Measurements from ENCODE around the gene FPR1. TPM values are rescaled to one million over a fixed set of nuclear protein-coding genes. Genes with fewer than 3 reads are reported as not detected.
A peak's percentile ranks its signal among the peaks of the same experiment; 100 is the strongest.

FPR1 gene
- polyA plus RNA-seq, 4 donors: 0.54 to 3.7 (median 1.3) TPM

DNA sequence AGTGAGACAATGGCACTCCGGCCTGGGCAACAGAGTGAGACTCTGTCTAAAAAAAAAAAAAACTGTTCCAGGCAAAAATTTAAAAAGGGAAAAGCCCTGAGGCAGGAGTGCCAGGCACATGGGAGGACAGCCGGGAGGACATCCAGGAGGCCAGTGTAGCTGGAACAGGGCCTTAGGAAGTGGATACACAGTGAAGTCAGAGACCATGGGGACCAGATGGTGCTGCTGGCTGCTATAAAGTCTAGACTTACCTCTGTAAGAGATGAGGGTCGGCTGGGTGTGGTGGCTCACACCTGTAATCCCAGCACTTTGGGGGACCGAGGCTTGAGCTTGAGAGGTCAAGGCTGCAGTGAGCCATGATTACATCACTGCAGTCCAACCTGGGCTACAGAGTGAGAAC is 42.9 kb downstream of the FPR1 start:
- no peak for DNase-seq (ENCODE audit: low read depth in 4 of 4, low spot score in 3 of 4)

GRCh38 chr19:51706885-51707284 is 44.8 kb downstream of the FPR1 start:
- no peak for DNase-seq (ENCODE audit: low read depth in 4 of 4, low spot score in 3 of 4)

DNA sequence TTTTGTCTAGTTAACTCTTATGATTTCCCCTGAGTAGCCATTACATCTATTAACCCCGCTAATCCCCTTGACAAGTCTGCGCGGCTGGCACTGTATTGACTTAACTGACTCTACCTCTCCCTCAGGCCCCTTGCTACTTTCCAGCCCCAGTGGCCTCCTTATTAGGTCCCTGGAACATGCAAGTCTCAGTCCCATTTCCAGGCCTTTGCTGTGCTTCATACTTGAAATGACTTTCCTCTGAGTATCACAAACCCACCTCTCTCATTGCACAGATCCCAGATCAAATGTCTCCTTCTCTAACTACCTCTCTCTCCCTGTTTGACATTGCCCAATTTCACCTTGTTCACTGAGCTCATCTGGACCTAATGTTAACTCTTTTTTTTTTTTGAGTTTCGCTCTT is 45.4 kb downstream of the FPR1 start:
- DNase-seq (ENCODE audit: low read depth in 4 of 4, low spot score in 3 of 4): no peak

- no peak for DNase-seq (ENCODE audit: low read depth in 4 of 4, low spot score in 3 of 4)
These were observed 47.1 kb downstream of the FPR1 start for GRCh38 chr19:51704626-51705025.

DNA sequence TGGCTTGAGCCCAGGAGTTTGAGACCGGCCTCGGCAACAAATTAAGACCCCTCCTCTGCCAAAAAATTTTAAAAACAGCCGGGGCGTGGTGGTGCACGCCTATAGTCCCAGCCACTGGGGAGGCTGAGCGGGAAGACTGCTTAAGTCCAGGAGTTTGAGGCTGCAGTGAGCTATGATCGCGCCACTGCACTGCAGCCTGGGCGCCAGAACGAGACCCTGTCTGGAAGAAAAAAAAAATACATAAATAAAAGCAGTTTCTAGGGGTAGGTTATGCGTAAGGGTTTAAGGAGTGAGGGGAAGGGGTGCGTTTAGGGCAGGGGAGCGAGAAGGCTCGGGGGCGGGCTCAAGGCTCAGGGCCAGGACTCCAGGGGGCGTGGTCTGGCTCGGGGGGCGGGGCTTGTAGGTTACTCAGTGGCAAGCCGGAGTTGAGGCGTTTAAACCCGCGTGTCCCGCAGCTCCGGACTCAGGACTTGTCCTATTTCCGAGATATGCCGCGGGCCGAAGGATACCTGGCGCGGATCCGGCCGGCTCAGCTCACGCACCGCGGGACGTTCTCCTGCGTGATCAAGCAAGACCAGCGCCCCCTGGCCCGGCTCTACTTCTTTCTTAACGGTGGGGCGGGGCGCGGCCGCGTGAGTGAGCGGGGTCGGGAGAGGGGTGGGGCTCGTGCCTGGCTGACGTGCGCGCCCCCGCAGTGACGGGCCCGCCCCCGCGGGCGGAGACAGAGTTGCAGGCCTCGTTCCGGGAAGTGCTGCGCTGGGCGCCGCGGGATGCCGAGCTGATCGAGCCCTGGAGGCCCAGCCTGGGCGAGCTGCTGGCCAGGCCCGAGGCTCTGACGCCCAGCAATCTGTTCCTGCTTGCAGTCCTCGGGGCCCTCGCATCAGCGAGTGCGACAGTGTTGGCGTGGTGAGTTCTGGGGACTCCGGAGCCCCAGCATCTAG is 47.8 kb downstream of the FPR1 start:
- DNase-seq (ENCODE audit: low read depth in 4 of 4, low spot score in 3 of 4): peak; percentile 89 to 93 (median 90)

DNA sequence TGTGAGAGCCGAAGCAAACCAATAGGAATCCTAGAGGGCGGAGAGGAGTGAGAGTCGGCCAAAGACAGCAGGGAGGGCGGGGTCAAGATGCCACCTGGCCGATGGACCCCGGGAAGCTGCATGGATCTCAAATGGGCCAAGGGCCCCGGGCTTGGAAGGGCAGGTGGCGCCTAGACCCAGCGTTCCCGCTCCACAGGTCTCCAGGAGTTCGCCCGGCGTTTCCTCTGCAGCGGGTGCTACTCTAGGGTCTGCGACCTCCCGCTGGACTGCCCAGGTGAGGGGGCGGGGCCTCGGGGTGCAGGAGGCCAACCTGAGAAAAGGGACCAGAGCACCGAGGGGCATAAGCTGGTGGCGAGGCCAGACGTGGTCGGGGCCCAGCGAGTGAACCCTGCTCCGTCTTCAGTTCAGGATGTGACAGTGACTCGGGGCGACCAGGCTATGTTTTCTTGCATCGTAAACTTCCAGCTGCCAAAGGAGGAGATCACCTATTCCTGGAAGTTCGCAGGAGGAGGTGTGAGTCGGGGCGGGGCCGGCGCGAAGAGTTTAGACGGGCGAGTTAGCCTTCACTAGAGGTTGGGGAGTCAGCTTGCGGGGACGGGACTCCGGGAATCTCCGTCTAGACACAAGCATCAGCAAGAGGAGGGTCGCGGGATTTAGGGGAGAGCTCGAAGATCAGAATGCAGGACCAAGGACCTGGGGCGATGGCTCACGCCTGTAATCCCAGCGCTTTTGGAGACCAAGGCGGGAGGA is 48.7 kb downstream of the FPR1 start:
- peak in 1 of 4 donors; percentile 12 for DNase-seq (ENCODE audit: low read depth in 4 of 4, low spot score in 3 of 4)

DNA sequence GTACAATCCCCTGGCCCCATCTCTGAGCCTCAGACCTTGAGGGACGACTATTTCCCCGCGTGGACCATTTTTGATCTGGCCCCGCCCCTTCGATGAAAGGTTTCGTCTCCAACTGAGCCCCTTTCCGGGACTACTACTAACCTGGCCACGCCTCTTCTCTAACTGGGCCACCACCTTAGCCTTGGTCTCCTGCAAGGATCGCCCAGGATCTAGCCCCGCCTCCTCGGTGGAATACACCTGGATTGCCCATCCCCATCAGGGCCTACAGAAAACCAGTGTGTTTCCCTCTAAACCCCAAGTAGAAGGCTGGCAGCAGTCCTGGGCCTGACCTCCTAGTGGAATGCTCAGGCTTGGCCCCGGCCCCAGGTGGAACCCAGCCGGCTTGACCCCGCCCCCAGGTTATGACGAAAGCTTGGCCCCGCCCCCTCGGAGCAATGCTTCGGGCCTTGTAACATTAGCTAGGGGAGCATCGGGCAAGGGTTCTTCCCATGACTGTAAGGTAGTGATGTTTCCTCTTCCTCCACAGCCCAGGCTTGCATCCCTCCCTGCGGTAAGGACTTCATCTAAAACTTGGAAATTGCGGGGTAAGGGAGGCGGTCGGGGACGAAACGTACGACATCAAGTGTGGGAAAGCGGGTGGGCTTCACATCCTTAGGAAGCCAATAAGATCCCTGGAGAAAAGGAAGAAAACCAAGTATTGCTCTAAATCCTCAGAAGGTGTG is 49.4 kb downstream of the FPR1 start:
- DNase-seq (ENCODE audit: low read depth in 4 of 4, low spot score in 3 of 4): peak in 3 of 4 donors; percentile 30 to 51 (median 40)

GRCh38 chr19:51701468-51702100 is 50.1 kb downstream of the FPR1 start:
- no peak for DNase-seq (ENCODE audit: low read depth in 4 of 4, low spot score in 3 of 4)

GRCh38 chr19:51699170-51699569 is 52.5 kb downstream of the FPR1 start:
- no peak for DNase-seq (ENCODE audit: low read depth in 4 of 4, low spot score in 3 of 4)

GRCh38 chr19:51698296-51698695 is 53.4 kb downstream of the FPR1 start:
- no peak for DNase-seq (ENCODE audit: low read depth in 4 of 4, low spot score in 3 of 4)

DNA sequence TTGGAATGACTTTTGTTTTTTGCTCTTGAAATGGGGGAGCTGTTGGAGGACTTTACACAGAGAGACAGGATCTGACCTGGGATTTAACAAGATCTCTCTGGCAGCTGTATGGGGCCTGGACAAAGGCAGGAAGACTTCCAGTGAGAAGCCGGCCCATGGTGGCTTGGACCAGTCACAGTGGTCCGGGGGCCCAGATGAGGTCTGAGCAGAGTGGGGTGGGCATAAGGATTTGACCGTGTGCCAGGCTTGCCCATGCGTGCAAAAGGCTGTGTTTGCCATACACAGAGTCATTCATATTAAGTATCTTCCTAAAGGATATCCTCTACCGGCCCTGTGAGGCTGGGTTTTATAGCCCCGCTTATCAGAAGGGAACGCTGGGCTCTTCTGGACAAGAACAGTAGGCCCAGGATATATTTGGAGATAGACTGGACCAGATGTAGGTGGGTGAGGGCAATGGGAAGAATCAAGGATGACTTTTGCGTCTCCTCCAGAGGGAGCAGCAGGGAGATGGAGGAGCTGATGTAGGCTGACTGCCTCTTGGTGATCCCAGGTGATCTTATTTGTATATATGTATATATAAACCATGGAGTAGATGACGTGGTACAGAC is 54.4 kb downstream of the FPR1 start:
- DNase-seq (ENCODE audit: low read depth in 4 of 4, low spot score in 3 of 4): no peak

GRCh38 chr19:51696606-51697005 is 55.1 kb downstream of the FPR1 start:
- DNase-seq (ENCODE audit: low read depth in 4 of 4, low spot score in 3 of 4): no peak

Other genes starting within 250 kb of the FPR1 start
- under 1 TPM in 3 of 4 donors, not detected in 1; 0.12 to 0.25 (median 0.19) TPM for gene SIGLEC6, start 220.2 kb downstream of the FPR1 start, polyA plus RNA-seq (ENCODE audit: insufficient read length in 4 of 4)
- gene ZNF175, start 180.6 kb downstream of the FPR1 start, polyA plus RNA-seq (ENCODE audit: insufficient read length in 4 of 4): 10 to 100 TPM; 14.6 to 19.9 (median 17.6) TPM
- gene SIGLEC5, start 121.5 kb downstream of the FPR1 start, polyA plus RNA-seq (ENCODE audit: insufficient read length in 4 of 4): under 1 TPM in 3 of 4 donors, not detected in 1; 0.10 to 0.53 (median 0.22) TPM
- gene SIGLEC14, start 105.1 kb downstream of the FPR1 start, polyA plus RNA-seq (ENCODE audit: insufficient read length in 4 of 4): 1 to 10 TPM in 2 of 4 donors, under 1 TPM in 1, not detected in 1; 0.91 to 1.6 (median 1.5) TPM
- gene SPACA6, start 58.5 kb downstream of the FPR1 start, polyA plus RNA-seq (ENCODE audit: insufficient read length in 4 of 4): 10 to 100 TPM; 12.3 to 19.4 (median 15.7) TPM
- gene HAS1, start 27.9 kb downstream of the FPR1 start, polyA plus RNA-seq (ENCODE audit: insufficient read length in 4 of 4): under 1 TPM in 3 of 4 donors, not detected in 1; 0.05 to 0.13 (median 0.10) TPM
- gene FPR2, start 9.3 kb upstream of the FPR1 start, polyA plus RNA-seq (ENCODE audit: insufficient read length in 4 of 4): under 1 TPM in 3 of 4 donors, not detected in 1; 0.22 to 0.34 (median 0.25) TPM
- gene FPR3, start 43.3 kb upstream of the FPR1 start, polyA plus RNA-seq (ENCODE audit: insufficient read length in 4 of 4): under 1 TPM; 0.33 to 0.70 (median 0.42) TPM
- gene ZNF577, start 136.1 kb upstream of the FPR1 start, polyA plus RNA-seq (ENCODE audit: insufficient read length in 4 of 4): 10 to 100 TPM; 35.6 to 46.7 (median 43.1) TPM
- gene ZNF649, start 153.1 kb upstream of the FPR1 start, polyA plus RNA-seq (ENCODE audit: insufficient read length in 4 of 4): 10 to 100 TPM; 26.5 to 31.0 (median 28.8) TPM
- 10 to 100 TPM; 10.9 to 16.4 (median 15.0) TPM for gene ZNF613, start 175.6 kb upstream of the FPR1 start, polyA plus RNA-seq (ENCODE audit: insufficient read length in 4 of 4)
- gene ZNF350, start 235.0 kb upstream of the FPR1 start, polyA plus RNA-seq (ENCODE audit: insufficient read length in 4 of 4): 10 to 100 TPM; 16.2 to 18.6 (median 17.2) TPM

All from right renal pelvis (tissue), 4 donors.